Measurements from ENCODE around the gene POLR2L.

DNA sequence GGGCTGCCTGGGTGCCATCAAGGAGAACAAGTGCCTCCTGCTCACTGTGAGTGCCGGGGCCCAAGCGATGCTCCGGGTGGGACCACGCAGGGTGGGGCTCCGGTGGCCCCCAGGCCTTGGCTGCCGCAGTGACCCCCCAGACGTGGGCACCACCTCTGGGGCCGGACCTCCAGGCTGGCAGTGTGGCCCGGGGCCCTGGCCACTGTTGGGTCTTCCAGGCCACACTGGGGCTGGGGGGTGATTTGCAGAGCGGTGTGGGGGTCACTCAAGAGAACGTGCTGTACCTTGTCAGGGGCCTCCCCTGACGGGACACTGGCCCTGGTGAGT lies 20.3 kb upstream of the POLR2L start:
- TF ChIP-seq, protein P1, sequence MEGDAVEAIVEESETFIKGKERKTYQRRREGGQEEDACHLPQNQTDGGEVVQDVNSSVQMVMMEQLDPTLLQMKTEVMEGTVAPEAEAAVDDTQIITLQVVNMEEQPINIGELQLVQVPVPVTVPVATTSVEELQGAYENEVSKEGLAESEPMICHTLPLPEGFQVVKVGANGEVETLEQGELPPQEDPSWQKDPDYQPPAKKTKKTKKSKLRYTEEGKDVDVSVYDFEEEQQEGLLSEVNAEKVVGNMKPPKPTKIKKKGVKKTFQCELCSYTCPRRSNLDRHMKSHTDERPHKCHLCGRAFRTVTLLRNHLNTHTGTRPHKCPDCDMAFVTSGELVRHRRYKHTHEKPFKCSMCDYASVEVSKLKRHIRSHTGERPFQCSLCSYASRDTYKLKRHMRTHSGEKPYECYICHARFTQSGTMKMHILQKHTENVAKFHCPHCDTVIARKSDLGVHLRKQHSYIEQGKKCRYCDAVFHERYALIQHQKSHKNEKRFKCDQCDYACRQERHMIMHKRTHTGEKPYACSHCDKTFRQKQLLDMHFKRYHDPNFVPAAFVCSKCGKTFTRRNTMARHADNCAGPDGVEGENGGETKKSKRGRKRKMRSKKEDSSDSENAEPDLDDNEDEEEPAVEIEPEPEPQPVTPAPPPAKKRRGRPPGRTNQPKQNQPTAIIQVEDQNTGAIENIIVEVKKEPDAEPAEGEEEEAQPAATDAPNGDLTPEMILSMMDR (IDR thresholded peaks at IDR 0.05; ENCODE audit: low read depth, low read length, poor library complexity, severe bottlenecking): no peak
- no peak for TF ChIP-seq EZH2phosphoT487 (IDR thresholded peaks at IDR 0.05; ENCODE audit: borderline replicate concordance, low read length)

Measured in DOHH2 (cell line).